HepG2 (cell line): ENCODE results near the gene CCDC196. TPM values are rescaled to one million over a fixed set of nuclear protein-coding genes. Genes with fewer than 3 reads are reported as not detected.

ENCODE experiments used
- ZBTB7A ChIP-seq: sonication (generic); formaldehyde crosslinking; IDR thresholded peaks from 2 replicates; pipeline ENCODE4 v1.8.0; 2022; ENCODE audit warnings: mild to moderate bottlenecking, missing genetic modification reagents
- ZNF253 ChIP-seq: sonication (generic); formaldehyde crosslinking; IDR thresholded peaks from 2 replicates; pipeline ENCODE4 v1.8.0; 2022; ENCODE audit warnings: mild to moderate bottlenecking, missing genetic modification reagents, borderline replicate concordance
- ZNF451 ChIP-seq: sonication (generic); formaldehyde crosslinking; IDR thresholded peaks from 2 replicates; pipeline ENCODE4 v1.5.0; 2020; ENCODE audit warnings: mild to moderate bottlenecking, missing genetic modification reagents
- ZNF615 ChIP-seq: sonication (generic); formaldehyde crosslinking; IDR thresholded peaks from 2 replicates; pipeline ENCODE4 v1.5.0; 2020; ENCODE audit warnings: mild to moderate bottlenecking, missing genetic modification reagents, borderline replicate concordance
- polyA plus RNA-seq, 8 experiments: library from polyadenylated mRNA; depleted of rRNA in 3 of 8; stranded (reverse) in 7 of 8; unstranded in 1 of 8; fragments of >200 nt; fragmentation: Illumina TruSeq in 4 of 8; extraction: Trizol in 4 of 8; gene quantifications; 2 replicates each; pipeline versions ENCODE4 v1.2.1 to v1.2.3, GENCODE V29; 2011 to 2016; ENCODE audit warnings: low read depth in 4 of 8, missing spikeins in 1 of 8, mixed read lengths in 1 of 8; ENCODE audit not compliant: insufficient read depth in 1 of 8
- total RNA-seq, 5 experiments: library from RNA; depleted of rRNA; stranded (reverse); fragments of >200 nt; fragmentation: Illumina TruSeq; extraction: Trizol; gene quantifications; 2 replicates each; pipeline ENCODE4 v1.2.3, GENCODE V29; 2016; ENCODE audit warnings: low read depth in 1 of 5
- TF ChIP-seq, protein P1 (sequence below): sonication (generic); formaldehyde crosslinking; IDR thresholded peaks from 2 replicates; pipeline ENCODE4 v1.9.0; 2021; ENCODE audit warnings: mild to moderate bottlenecking, missing genetic modification reagents
- TF ChIP-seq, protein P2 (sequence below): sonication (generic); formaldehyde crosslinking; IDR thresholded peaks from 2 replicates; pipeline ENCODE4 v1.4.0; 2020; ENCODE audit warnings: missing genetic modification reagents, mild to moderate bottlenecking, borderline replicate concordance
- TF ChIP-seq, protein P3 (sequence below), 2 experiments: fragments of 450-650 bp in 1 of 2; sonication (generic) in 1 of 2; formaldehyde crosslinking in 1 of 2; IDR thresholded peaks; 2 replicates each; pipeline versions ENCODE4 v1.6.1 to v1.8.0; 2016 to 2022; ENCODE audit warnings: antibody characterized with exemption in 1 of 2, mild to moderate bottlenecking in 1 of 2, missing genetic modification reagents in 1 of 2

CCDC196 gene
- total and polyA plus RNA-seq, 2 of the 13 experiments (the other 11 are each of a cell fraction or from before 2014, with no cell fraction given), result not detected

DNA sequence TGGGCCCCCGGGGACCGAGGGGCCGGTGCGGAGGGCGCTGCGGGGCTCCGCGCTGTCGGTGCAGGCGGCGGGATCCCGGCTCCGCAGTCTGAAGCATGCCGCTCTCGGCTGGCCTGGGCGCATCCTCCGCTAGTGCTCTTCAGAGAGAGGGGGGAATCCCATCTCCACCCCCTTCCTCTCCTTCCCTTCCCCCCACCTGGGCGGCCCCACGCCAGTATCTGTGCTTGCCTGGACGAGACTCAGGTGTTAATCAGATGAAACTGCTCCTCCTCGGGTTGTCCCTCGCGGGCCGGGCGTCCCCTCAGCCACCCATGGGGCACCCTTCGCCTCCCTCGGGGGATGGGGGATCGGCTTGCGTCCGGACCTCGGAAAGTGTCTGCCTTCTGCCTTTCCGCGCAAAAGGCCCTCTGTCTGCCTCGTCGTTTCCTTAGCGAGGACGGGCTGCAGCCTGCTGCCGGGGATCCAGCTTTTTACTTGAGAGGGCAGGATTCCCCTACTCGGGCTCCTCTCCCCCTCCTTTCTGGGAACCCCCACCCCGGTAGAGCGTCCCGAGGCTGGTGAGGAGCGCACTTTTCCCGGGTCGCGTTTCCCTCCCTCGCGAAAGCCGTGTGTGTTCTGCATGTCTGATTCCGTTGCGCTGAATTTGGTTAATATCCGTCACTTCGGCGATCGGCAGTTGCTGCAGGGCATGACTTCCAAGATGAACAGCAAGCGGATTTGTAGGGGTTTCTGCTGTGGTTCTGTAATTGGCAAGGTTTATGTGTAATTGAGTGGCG lies 22.9 kb downstream of the CCDC196 start (continued):
- TF ChIP-seq, protein P1, sequence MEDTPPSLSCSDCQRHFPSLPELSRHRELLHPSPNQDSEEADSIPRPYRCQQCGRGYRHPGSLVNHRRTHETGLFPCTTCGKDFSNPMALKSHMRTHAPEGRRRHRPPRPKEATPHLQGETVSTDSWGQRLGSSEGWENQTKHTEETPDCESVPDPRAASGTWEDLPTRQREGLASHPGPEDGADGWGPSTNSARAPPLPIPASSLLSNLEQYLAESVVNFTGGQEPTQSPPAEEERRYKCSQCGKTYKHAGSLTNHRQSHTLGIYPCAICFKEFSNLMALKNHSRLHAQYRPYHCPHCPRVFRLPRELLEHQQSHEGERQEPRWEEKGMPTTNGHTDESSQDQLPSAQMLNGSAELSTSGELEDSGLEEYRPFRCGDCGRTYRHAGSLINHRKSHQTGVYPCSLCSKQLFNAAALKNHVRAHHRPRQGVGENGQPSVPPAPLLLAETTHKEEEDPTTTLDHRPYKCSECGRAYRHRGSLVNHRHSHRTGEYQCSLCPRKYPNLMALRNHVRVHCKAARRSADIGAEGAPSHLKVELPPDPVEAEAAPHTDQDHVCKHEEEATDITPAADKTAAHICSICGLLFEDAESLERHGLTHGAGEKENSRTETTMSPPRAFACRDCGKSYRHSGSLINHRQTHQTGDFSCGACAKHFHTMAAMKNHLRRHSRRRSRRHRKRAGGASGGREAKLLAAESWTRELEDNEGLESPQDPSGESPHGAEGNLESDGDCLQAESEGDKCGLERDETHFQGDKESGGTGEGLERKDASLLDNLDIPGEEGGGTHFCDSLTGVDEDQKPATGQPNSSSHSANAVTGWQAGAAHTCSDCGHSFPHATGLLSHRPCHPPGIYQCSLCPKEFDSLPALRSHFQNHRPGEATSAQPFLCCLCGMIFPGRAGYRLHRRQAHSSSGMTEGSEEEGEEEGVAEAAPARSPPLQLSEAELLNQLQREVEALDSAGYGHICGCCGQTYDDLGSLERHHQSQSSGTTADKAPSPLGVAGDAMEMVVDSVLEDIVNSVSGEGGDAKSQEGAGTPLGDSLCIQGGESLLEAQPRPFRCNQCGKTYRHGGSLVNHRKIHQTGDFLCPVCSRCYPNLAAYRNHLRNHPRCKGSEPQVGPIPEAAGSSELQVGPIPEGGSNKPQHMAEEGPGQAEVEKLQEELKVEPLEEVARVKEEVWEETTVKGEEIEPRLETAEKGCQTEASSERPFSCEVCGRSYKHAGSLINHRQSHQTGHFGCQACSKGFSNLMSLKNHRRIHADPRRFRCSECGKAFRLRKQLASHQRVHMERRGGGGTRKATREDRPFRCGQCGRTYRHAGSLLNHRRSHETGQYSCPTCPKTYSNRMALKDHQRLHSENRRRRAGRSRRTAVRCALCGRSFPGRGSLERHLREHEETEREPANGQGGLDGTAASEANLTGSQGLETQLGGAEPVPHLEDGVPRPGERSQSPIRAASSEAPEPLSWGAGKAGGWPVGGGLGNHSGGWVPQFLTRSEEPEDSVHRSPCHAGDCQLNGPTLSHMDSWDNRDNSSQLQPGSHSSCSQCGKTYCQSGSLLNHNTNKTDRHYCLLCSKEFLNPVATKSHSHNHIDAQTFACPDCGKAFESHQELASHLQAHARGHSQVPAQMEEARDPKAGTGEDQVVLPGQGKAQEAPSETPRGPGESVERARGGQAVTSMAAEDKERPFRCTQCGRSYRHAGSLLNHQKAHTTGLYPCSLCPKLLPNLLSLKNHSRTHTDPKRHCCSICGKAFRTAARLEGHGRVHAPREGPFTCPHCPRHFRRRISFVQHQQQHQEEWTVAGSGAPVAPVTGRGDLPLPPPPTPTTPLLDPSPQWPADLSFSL, result peak; percentile 31; the same call in 1 of the 2 replicates
- TF ChIP-seq, protein P2, sequence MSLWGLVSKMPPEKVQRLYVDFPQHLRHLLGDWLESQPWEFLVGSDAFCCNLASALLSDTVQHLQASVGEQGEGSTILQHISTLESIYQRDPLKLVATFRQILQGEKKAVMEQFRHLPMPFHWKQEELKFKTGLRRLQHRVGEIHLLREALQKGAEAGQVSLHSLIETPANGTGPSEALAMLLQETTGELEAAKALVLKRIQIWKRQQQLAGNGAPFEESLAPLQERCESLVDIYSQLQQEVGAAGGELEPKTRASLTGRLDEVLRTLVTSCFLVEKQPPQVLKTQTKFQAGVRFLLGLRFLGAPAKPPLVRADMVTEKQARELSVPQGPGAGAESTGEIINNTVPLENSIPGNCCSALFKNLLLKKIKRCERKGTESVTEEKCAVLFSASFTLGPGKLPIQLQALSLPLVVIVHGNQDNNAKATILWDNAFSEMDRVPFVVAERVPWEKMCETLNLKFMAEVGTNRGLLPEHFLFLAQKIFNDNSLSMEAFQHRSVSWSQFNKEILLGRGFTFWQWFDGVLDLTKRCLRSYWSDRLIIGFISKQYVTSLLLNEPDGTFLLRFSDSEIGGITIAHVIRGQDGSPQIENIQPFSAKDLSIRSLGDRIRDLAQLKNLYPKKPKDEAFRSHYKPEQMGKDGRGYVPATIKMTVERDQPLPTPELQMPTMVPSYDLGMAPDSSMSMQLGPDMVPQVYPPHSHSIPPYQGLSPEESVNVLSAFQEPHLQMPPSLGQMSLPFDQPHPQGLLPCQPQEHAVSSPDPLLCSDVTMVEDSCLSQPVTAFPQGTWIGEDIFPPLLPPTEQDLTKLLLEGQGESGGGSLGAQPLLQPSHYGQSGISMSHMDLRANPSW, result no peak
- TF ChIP-seq ZBTB7A (CRISPR knock-in tag) (no peak), ZNF253 (CRISPR knock-in tag) (0 out of 2 replicates have a peak, but pooled peaks have one; percentile 45), ZNF451 (no peak), ZNF615 (CRISPR knock-in tag) (no peak)
- TF ChIP-seq, protein P3, sequence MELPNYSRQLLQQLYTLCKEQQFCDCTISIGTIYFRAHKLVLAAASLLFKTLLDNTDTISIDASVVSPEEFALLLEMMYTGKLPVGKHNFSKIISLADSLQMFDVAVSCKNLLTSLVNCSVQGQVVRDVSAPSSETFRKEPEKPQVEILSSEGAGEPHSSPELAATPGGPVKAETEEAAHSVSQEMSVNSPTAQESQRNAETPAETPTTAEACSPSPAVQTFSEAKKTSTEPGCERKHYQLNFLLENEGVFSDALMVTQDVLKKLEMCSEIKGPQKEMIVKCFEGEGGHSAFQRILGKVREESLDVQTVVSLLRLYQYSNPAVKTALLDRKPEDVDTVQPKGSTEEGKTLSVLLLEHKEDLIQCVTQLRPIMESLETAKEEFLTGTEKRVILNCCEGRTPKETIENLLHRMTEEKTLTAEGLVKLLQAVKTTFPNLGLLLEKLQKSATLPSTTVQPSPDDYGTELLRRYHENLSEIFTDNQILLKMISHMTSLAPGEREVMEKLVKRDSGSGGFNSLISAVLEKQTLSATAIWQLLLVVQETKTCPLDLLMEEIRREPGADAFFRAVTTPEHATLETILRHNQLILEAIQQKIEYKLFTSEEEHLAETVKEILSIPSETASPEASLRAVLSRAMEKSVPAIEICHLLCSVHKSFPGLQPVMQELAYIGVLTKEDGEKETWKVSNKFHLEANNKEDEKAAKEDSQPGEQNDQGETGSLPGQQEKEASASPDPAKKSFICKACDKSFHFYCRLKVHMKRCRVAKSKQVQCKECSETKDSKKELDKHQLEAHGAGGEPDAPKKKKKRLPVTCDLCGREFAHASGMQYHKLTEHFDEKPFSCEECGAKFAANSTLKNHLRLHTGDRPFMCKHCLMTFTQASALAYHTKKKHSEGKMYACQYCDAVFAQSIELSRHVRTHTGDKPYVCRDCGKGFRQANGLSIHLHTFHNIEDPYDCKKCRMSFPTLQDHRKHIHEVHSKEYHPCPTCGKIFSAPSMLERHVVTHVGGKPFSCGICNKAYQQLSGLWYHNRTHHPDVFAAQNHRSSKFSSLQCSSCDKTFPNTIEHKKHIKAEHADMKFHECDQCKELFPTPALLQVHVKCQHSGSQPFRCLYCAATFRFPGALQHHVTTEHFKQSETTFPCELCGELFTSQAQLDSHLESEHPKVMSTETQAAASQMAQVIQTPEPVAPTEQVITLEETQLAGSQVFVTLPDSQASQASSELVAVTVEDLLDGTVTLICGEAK (IDR thresholded peaks at IDR 0.05), result no peak
- TF ChIP-seq, protein P3 (CRISPR knock-in tag; IDR thresholded peaks at IDR 0.05), result no peak
